Measurements from ENCODE around the gene MAPK8.

DNA sequence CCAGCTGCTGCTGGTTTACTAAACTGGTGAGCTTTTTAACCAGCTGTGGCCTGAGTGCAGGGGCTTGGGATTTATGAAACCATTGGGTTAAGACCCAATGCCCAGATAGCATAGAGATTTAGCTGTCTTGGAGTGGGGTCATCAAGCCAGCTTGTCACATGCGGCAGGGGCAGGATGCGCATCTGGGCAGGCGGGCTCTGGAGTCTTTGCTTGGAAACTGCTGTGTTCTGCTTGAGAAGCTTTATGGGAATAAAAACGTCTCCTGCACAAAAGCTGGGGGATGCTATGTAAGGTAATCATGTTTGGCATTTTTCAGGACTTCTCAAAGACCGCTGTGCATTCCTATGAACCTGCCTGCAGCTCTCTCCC, 136.3 kb downstream of the MAPK8 start:
- no peak for TF ChIP-seq ZNF274 (IDR thresholded peaks at IDR 0.05; ENCODE audit: low read depth, low read length)
- TF ChIP-seq YY1 (IDR thresholded peaks at IDR 0.05; ENCODE audit: insufficient read depth, insufficient read length): no peak
